GM23338 (cell line): ENCODE data around the gene SLC44A1. TPM values are rescaled to one million over a fixed set of nuclear protein-coding genes. Genes with fewer than 3 reads are reported as not detected.

Source experiments
- ATAC-seq: fragments of 200-7000 bp; cut with Tn5 transposase; 3 replicates; pipeline ENCODE4 v1.9.1; 2020
- DNase-seq: peaks from one replicate; pipeline ENCODE4 v3.0.0-alpha.2; 2015; ENCODE audit warnings: low spot score
- H2AFZ ChIP-seq: fragments of 200-600 bp; sonication (generic); 2 replicates; pipeline ENCODE4 v1.8.0; 2016; ENCODE audit warnings: antibody characterized with exemption, mild to moderate bottlenecking, moderate library complexity
- H3F3A ChIP-seq: fragments of 200-600 bp; sonication (generic); replicated peaks from 2 replicates; pipeline ENCODE4 v1.8.0; 2017; ENCODE audit warnings: antibody characterized with exemption, mixed run types, low read depth
- H3K27ac ChIP-seq: fragments of 200-600 bp; sonication (generic); 2 replicates; pipeline ENCODE4 v1.6.1; 2016; ENCODE audit warnings: low read depth
- H3K27me3 ChIP-seq: fragments of 200-600 bp; sonication (generic); 2 replicates; pipeline ENCODE4 v1.8.0; 2016; ENCODE audit warnings: mild to moderate bottlenecking, mixed run types, moderate library complexity; ENCODE audit not compliant: insufficient read depth
- H3K36me3 ChIP-seq: fragments of 200-600 bp; sonication (generic); 2 replicates; pipeline ENCODE4 v1.8.0; 2016; ENCODE audit warnings: mild to moderate bottlenecking; ENCODE audit not compliant: insufficient read depth
- H3K4me1 ChIP-seq: fragments of 200-600 bp; sonication (generic); 2 replicates; pipeline ENCODE4 v1.8.0; 2016; ENCODE audit warnings: mild to moderate bottlenecking, moderate library complexity; ENCODE audit not compliant: insufficient read depth
- H3K4me2 ChIP-seq: fragments of 200-600 bp; sonication (generic); 2 replicates; pipeline ENCODE4 v1.7.1; 2017; ENCODE audit warnings: mixed run types
- H3K4me3 ChIP-seq: fragments of 200-600 bp; sonication (generic); 2 replicates; pipeline ENCODE4 v1.6.1; 2016; ENCODE audit warnings: mixed run types
- H3K79me2 ChIP-seq: fragments of 200-600 bp; sonication (generic); replicated peaks from 2 replicates; pipeline ENCODE4 v1.8.0; 2017; ENCODE audit warnings: mild to moderate bottlenecking; ENCODE audit not compliant: insufficient read depth
- H3K9me2 ChIP-seq: fragments of 200-600 bp; sonication (generic); 2 replicates; pipeline ENCODE4 v1.8.0; 2017; ENCODE audit not compliant: insufficient read depth
- H4K20me1 ChIP-seq: fragments of 200-600 bp; sonication (generic); replicated peaks from 2 replicates; pipeline ENCODE4 v1.8.0; 2017; ENCODE audit warnings: mild to moderate bottlenecking; ENCODE audit not compliant: insufficient read depth
- H3K27ac Mint-ChIP-seq: 2 replicates; pipeline ENCODE4 v1.8.0; 2020; ENCODE audit warnings: inconsistent platforms, mild to moderate bottlenecking, moderate library complexity, mixed read lengths
- H3K27me3 Mint-ChIP-seq: 3 replicates; pipeline ENCODE4 v1.8.0; 2022; ENCODE audit warnings: low read depth, mild to moderate bottlenecking, moderate library complexity, mixed read lengths, inconsistent platforms; ENCODE audit not compliant: insufficient read depth, poor library complexity
- H3K36me3 Mint-ChIP-seq: 3 replicates; pipeline ENCODE4 v1.8.0; 2021; ENCODE audit warnings: low read depth, mild to moderate bottlenecking, inconsistent platforms, moderate library complexity, mixed read lengths
- H3K4me1 Mint-ChIP-seq: 3 replicates; pipeline ENCODE4 v1.8.0; 2020; ENCODE audit warnings: mild to moderate bottlenecking, inconsistent platforms, mixed read lengths
- H3K4me3 Mint-ChIP-seq: 3 replicates; pipeline ENCODE4 v1.8.0; 2021; ENCODE audit warnings: moderate library complexity, mild to moderate bottlenecking, inconsistent platforms, mixed read lengths
- H3K9me3 Mint-ChIP-seq: 3 replicates; pipeline ENCODE4 v1.8.0; 2020; ENCODE audit warnings: moderate library complexity, mild to moderate bottlenecking, inconsistent platforms, mixed read lengths
- JUNB ChIP-seq: IDR thresholded peaks from one replicate; pipeline ENCODE4 v1.6.1; 2016; ENCODE audit warnings: antibody characterized with exemption; ENCODE audit not compliant: unreplicated experiment
- NANOG ChIP-seq: IDR thresholded peaks from 2 replicates; pipeline ENCODE4 v1.6.1; 2016; ENCODE audit warnings: antibody characterized with exemption, borderline replicate concordance
- STAT1 ChIP-seq: IDR thresholded peaks from one replicate; pipeline ENCODE4 v1.6.1; 2016; ENCODE audit warnings: antibody characterized with exemption; ENCODE audit not compliant: unreplicated experiment
- ZNF114 ChIP-seq: fragments of 250-450 bp; sonication (Bioruptor Pico); IDR thresholded peaks from 2 replicates; pipeline ENCODE4 v1.5.0; 2020; ENCODE audit warnings: mild to moderate bottlenecking, moderate library complexity
- polyA plus RNA-seq: library from polyadenylated mRNA; unstranded; fragments of >200 nt; fragmentation: Nextera tagmentation; extraction: Ambion mirVana; gene quantifications from 2 replicates; pipeline ENCODE4 v1.2.1, GENCODE V29; 2016
- total RNA-seq: library from RNA; depleted of rRNA; stranded (reverse); fragments of >200 nt; shearing (Covaris generic); gene quantifications from 2 replicates; pipeline ENCODE4 v1.2.3, GENCODE V29; 2014
- TF ChIP-seq, protein P1 (sequence below): fragments of 250-450 bp; sonication (Bioruptor Pico); IDR thresholded peaks from 2 replicates; pipeline ENCODE4 v1.5.0; 2020; ENCODE audit warnings: mild to moderate bottlenecking, moderate library complexity

Gene SLC44A1
- total and polyA plus RNA-seq, 2 experiments from 2014 or later, result 14.9 to 75.0 TPM

GRCh38 chr9:105216440-105217178 lies 27.8 kb upstream of the SLC44A1 start (continued):
- TF ChIP-seq, protein P1, sequence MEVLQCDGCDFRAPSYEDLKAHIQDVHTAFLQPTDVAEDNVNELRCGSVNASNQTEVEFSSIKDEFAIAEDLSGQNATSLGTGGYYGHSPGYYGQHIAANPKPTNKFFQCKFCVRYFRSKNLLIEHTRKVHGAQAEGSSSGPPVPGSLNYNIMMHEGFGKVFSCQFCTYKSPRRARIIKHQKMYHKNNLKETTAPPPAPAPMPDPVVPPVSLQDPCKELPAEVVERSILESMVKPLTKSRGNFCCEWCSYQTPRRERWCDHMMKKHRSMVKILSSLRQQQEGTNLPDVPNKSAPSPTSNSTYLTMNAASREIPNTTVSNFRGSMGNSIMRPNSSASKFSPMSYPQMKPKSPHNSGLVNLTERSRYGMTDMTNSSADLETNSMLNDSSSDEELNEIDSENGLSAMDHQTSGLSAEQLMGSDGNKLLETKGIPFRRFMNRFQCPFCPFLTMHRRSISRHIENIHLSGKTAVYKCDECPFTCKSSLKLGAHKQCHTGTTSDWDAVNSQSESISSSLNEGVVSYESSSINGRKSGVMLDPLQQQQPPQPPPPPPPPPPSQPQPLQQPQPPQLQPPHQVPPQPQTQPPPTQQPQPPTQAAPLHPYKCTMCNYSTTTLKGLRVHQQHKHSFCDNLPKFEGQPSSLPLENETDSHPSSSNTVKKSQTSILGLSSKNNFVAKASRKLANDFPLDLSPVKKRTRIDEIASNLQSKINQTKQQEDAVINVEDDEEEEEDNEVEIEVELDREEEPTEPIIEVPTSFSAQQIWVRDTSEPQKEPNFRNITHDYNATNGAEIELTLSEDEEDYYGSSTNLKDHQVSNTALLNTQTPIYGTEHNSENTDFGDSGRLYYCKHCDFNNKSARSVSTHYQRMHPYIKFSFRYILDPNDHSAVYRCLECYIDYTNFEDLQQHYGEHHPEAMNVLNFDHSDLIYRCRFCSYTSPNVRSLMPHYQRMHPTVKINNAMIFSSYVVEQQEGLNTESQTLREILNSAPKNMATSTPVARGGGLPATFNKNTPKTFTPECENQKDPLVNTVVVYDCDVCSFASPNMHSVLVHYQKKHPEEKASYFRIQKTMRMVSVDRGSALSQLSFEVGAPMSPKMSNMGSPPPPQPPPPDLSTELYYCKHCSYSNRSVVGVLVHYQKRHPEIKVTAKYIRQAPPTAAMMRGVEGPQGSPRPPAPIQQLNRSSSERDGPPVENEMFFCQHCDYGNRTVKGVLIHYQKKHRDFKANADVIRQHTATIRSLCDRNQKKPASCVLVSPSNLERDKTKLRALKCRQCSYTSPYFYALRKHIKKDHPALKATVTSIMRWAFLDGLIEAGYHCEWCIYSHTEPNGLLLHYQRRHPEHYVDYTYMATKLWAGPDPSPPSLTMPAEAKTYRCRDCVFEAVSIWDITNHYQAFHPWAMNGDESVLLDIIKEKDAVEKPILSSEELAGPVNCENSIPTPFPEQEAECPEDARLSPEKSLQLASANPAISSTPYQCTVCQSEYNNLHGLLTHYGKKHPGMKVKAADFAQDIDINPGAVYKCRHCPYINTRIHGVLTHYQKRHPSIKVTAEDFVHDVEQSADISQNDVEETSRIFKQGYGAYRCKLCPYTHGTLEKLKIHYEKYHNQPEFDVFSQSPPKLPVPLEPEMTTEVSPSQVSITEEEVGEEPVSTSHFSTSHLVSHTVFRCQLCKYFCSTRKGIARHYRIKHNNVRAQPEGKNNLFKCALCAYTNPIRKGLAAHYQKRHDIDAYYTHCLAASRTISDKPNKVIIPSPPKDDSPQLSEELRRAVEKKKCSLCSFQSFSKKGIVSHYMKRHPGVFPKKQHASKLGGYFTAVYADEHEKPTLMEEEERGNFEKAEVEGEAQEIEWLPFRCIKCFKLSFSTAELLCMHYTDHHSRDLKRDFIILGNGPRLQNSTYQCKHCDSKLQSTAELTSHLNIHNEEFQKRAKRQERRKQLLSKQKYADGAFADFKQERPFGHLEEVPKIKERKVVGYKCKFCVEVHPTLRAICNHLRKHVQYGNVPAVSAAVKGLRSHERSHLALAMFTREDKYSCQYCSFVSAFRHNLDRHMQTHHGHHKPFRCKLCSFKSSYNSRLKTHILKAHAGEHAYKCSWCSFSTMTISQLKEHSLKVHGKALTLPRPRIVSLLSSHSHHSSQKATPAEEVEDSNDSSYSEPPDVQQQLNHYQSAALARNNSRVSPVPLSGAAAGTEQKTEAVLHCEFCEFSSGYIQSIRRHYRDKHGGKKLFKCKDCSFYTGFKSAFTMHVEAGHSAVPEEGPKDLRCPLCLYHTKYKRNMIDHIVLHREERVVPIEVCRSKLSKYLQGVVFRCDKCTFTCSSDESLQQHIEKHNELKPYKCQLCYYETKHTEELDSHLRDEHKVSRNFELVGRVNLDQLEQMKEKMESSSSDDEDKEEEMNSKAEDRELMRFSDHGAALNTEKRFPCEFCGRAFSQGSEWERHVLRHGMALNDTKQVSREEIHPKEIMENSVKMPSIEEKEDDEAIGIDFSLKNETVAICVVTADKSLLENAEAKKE (CRISPR knock-in tag), result no peak
- TF ChIP-seq STAT1, result no peak
- no peak for TF ChIP-seq NANOG
- no peak for TF ChIP-seq ZNF114

DNA sequence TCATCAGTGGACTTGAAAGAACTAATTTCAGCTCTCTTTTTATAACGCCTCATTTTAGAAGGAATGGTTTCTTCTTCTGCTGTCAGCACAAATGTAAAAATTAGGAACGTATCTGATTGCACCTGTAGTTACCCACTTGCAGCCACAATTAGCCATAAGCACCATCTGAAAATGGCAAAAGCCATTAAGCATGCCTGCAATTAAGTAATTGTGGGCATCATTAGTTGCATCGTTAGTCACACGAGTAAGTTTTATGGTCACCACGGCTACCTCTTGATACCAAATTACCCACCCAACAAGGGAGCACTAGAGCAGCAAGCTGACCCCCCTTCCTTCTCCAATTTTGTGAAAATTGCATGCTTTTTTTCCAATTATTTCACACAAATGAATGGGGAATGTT lies 25.8 kb upstream of the SLC44A1 start:
- Histone ChIP-seq H3K36me3 (peaks cover 5% of the 10 kb centered on the region; the same call in 1 of the 2 replicates), H3K9me2 (no peaks in the 10 kb centered on the region), H3K27ac (no peak overlapping the region), H3K4me2 (no peak overlapping the region), H2AFZ (no peak overlapping the region), H3K4me3 (no peak overlapping the region), H4K20me1 (no peaks in the 10 kb centered on the region), H3K4me1 (peaks cover 9% of the 10 kb centered on the region), H3F3A (no peaks in the 10 kb centered on the region), H3K27me3 (no peaks in the 10 kb centered on the region), H3K79me2 (no peaks in the 10 kb centered on the region)
- peaks cover 14% of the 10 kb centered on the region for H3K4me1 Mint-ChIP-seq
- no peak overlapping the region for H3K27ac Mint-ChIP-seq
- H3K27me3 Mint-ChIP-seq, result no peaks in the 10 kb centered on the region
- no peak overlapping the region for H3K4me3 Mint-ChIP-seq
- DNase-seq (no peak), ATAC-seq (no peak)
- TF ChIP-seq JUNB, result no peak
- no peak for TF ChIP-seq NANOG
- H3K9me3 Mint-ChIP-seq, result peaks cover 10% of the 10 kb centered on the region
- H3K36me3 Mint-ChIP-seq, result peaks cover 12% of the 10 kb centered on the region
